NT2/D1 (cell line): ENCODE measurements around the gene PIGN.

Experiments used
- DNase-seq: peaks from one replicate; pipeline ENCODE4 v3.0.0-alpha.2; 2011; ENCODE audit warnings: low read depth, low spot score
- H3K27me3 ChIP-seq: 2 replicates; pipeline ENCODE4 v1.6.0; 2011; ENCODE audit warnings: mild to moderate bottlenecking; ENCODE audit not compliant: insufficient read length, insufficient read depth
- H3K36me3 ChIP-seq: 2 replicates; pipeline ENCODE4 v1.6.1; 2011; ENCODE audit warnings: mild to moderate bottlenecking, low read length, mixed read lengths; ENCODE audit not compliant: insufficient read depth, insufficient read length
- H3K4me1 ChIP-seq: 2 replicates; pipeline ENCODE4 v1.5.1; 2011; ENCODE audit not compliant: insufficient read depth, insufficient read length
- H3K4me3 ChIP-seq: 2 replicates; pipeline ENCODE4 v1.5.1; 2011; ENCODE audit warnings: low read depth; ENCODE audit not compliant: insufficient read length
- H3K9ac ChIP-seq: 2 replicates; pipeline ENCODE4 v1.6.0; 2011; ENCODE audit warnings: low read depth; ENCODE audit not compliant: insufficient read length
- H3K9me3 ChIP-seq: 2 replicates; pipeline ENCODE4 v1.5.1; 2011; ENCODE audit warnings: mild to moderate bottlenecking, low read length; ENCODE audit not compliant: insufficient read depth
- SUZ12 ChIP-seq: IDR thresholded peaks from 2 replicates; pipeline ENCODE4 v1.6.1; 2011; ENCODE audit not compliant: insufficient read length, insufficient read depth; ENCODE audit errors: extremely low read depth
- YY1 ChIP-seq: IDR thresholded peaks from 2 replicates; pipeline ENCODE4 v1.6.1; 2011; ENCODE audit not compliant: insufficient read length, insufficient read depth
- ZNF274 ChIP-seq: IDR thresholded peaks from 2 replicates; pipeline ENCODE4 v1.6.1; 2011; ENCODE audit warnings: mild to moderate bottlenecking, low read depth, low read length

Gene PIGN

GRCh38 chr18:62107881-62108280 lies 79.0 kb downstream of the PIGN start:
- H3K9me3 ChIP-seq = no peaks in the 10 kb centered on the region
- no peaks in the 10 kb centered on the region for H3K36me3 ChIP-seq
- no peaks in the 10 kb centered on the region for H3K27me3 ChIP-seq
- TF ChIP-seq ZNF274 (no peak), YY1 (no peak), SUZ12 (no peak)
- H3K9ac ChIP-seq = no peak overlapping the region
- no peaks in the 10 kb centered on the region for H3K4me1 ChIP-seq
- H3K4me3 ChIP-seq = no peak overlapping the region
- no peak for DNase-seq

GRCh38 chr18:62106271-62106670 lies 80.6 kb downstream of the PIGN start:
- TF ChIP-seq YY1 = no peak
- no peak for TF ChIP-seq ZNF274
- no peak for TF ChIP-seq SUZ12
- no peak overlapping the region for H3K9ac ChIP-seq
- H3K4me3 ChIP-seq = no peak overlapping the region
- no peaks in the 10 kb centered on the region for H3K27me3 ChIP-seq
- no peaks in the 10 kb centered on the region for H3K9me3 ChIP-seq
- no peaks in the 10 kb centered on the region for H3K36me3 ChIP-seq
- no peak for DNase-seq
- no peaks in the 10 kb centered on the region for H3K4me1 ChIP-seq

- DNase-seq = no peak
- Histone ChIP-seq H3K4me1 (no peaks in the 10 kb centered on the region), H3K36me3 (no peaks in the 10 kb centered on the region), H3K9me3 (no peaks in the 10 kb centered on the region), H3K27me3 (no peaks in the 10 kb centered on the region), H3K4me3 (no peak overlapping the region), H3K9ac (no peak overlapping the region)
- TF ChIP-seq ZNF274 (no peak), SUZ12 (no peak), YY1 (no peak)
Measured at GRCh38 chr18:62105376-62105775, 81.5 kb downstream of the PIGN start.

GRCh38 chr18:62102221-62102620 lies 84.6 kb downstream of the PIGN start:
- no peaks in the 10 kb centered on the region for H3K36me3 ChIP-seq
- H3K9ac ChIP-seq = no peak overlapping the region
- DNase-seq = no peak
- H3K4me3 ChIP-seq = no peak overlapping the region
- no peaks in the 10 kb centered on the region for H3K27me3 ChIP-seq
- no peak for TF ChIP-seq YY1
- no peak for TF ChIP-seq SUZ12
- TF ChIP-seq ZNF274 = no peak
- no peaks in the 10 kb centered on the region for H3K9me3 ChIP-seq
- no peaks in the 10 kb centered on the region for H3K4me1 ChIP-seq

GRCh38 chr18:62101321-62101721 lies 85.5 kb downstream of the PIGN start:
- Histone ChIP-seq H3K27me3 (no peaks in the 10 kb centered on the region), H3K9ac (no peak overlapping the region), H3K9me3 (no peaks in the 10 kb centered on the region), H3K4me1 (no peaks in the 10 kb centered on the region), H3K36me3 (no peaks in the 10 kb centered on the region), H3K4me3 (no peak overlapping the region)
- DNase-seq = no peak
- TF ChIP-seq ZNF274 = no peak
- TF ChIP-seq YY1 = no peak
- TF ChIP-seq SUZ12 = no peak

GRCh38 chr18:62098960-62099359 lies 87.9 kb downstream of the PIGN start:
- TF ChIP-seq SUZ12 = no peak
- no peak for TF ChIP-seq ZNF274
- Histone ChIP-seq H3K9me3 (no peaks in the 10 kb centered on the region), H3K36me3 (no peaks in the 10 kb centered on the region), H3K9ac (no peak overlapping the region), H3K27me3 (no peaks in the 10 kb centered on the region), H3K4me1 (no peaks in the 10 kb centered on the region), H3K4me3 (no peak overlapping the region)
- DNase-seq = no peak

- no peak overlapping the region for H3K4me3 ChIP-seq
- no peak overlapping the region for H3K9ac ChIP-seq
- H3K36me3 ChIP-seq = no peaks in the 10 kb centered on the region
- H3K9me3 ChIP-seq = no peaks in the 10 kb centered on the region
- no peak for TF ChIP-seq YY1
- no peak for TF ChIP-seq SUZ12
- TF ChIP-seq ZNF274 = no peak
- DNase-seq = no peak
- H3K27me3 ChIP-seq = no peaks in the 10 kb centered on the region
- H3K4me1 ChIP-seq = no peaks in the 10 kb centered on the region
Measured at GRCh38 chr18:62097698-62098097, 89.2 kb downstream of the PIGN start.

- TF ChIP-seq SUZ12 (no peak), YY1 (no peak), ZNF274 (no peak)
Measured at GRCh38 chr18:62091487-62092120, 95.3 kb downstream of the PIGN start.

More at GRCh38 chr18:62091487-62092120, 95.3 kb downstream of the PIGN start:
- DNase-seq = no peak
- H3K9ac ChIP-seq = no peak overlapping the region
- H3K9me3 ChIP-seq = no peaks in the 10 kb centered on the region
- no peaks in the 10 kb centered on the region for H3K4me1 ChIP-seq
- no peaks in the 10 kb centered on the region for H3K27me3 ChIP-seq
- H3K36me3 ChIP-seq = no peaks in the 10 kb centered on the region
- H3K4me3 ChIP-seq = no peak overlapping the region
